ENCODE data around the gene TFRC.
"Not testable (repeated sequence)": the region's sequence is repeated elsewhere in the genome, so short reads cannot be mapped to it uniquely, and the experiment has no call there.

The TFRC gene

DNA sequence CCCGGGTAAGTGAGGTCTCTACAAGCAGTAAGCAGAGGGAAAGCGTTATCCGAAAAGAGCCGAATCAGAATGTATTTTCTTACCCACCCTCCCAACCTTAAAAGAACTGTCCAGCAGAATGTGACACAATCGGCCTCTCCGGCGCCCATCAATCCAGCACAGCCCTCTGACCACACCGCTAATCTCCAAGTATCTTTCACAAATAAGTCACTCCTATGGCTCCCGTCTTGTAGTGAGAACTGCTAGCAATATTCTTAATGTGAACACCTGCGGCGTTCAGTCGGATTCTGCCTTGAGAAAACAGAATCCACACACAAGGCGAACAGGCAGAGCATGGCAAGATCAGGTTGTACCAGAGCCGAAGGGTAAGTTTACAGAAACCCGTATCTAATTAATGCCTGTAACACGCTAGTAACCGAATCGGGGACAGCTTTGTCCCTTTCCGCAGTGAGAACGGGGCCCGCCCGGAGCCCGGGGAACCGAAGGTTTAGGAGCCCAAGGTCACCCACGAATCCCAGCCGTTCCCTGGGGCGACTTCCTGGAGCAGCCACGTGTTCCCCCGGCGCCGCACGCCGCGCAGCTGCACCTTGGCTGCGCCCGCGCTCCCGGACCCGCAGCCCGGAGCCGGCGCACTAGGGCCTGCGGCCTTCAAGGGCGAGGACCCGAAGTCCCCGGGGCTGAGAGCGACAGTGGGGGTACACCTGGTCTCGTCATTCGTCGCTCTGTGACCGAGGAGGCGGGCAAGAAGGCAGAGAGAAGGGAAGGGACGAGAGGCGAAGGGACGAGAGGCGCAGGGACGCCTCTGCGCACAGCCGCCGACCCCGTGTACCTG is 672 bp downstream of the TFRC start:
- DNase-seq: peak; percentile 38 to 39

DNA sequence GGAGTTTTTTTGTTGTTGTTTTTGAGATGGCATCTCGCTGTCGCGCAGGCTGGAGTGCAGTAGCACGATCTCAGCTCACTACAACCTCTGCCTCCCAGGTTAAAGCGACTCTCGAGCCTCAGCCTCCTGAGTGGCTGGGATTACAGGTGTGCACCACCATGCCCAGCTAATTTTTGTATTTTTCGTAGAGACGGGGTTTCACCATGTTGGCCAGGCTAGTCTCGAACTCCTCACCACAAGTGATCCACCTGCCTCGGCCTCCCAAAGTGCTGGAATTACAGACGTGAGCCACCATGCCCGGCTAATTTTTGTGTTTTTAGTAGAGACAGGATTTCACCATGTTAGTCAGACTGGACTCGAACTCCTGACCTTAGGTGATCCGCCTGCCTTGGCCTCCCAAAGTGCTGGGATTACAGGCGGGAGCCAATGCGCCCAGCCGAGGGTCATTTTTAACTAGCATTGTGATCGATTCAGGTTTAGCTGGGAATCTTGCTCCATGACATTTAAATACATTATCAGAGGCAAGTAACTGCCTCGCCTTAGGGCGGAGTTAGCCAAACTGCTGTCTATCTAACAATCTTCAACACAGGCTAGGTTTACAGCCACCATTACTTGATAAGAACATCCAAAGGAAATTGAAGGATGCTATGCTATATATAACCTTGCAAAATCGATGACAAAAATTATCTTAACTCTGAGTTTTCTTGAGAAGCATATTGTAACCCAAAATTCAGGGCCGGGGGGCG is 1.6 kb downstream of the TFRC start:
- not testable (repeated sequence) for DNase-seq

DNA sequence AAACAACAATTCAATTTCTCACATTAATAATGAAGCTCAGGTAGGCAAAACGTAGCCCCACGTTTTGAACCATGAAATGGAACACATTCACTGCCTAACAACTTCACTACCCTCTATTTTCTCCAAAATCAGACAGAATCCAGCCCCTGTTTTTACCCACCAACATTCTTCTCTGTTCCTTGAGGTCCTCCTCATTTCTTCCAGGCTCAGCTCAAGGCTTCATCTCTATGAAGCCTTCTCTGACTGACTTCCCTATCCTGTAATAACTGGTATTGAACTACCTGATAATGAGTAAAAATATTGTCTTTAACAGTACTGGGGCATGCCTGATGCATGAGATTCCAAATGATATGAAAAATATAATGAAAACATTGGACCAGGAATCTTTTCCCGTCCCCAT is 2.2 kb downstream of the TFRC start:
- DNase-seq: no peak

DNA sequence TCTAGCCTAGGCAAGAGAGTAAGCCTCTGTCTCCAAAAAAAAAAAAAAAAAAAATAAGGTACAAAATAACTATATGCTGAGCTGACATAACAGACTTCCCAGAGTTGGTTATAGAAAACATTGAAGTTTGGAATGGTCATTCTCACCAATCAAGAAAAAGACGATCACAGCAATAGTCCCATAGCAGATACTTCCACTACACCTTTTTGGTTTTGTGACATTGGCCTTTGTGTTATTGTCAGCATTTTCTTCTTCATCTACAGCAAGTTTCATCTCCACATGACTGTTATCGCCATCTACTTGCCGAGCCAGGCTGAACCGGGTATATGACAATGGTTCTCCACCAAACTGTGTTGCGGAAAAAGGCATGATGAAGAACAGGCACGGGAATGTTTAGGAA is 6.9 kb downstream of the TFRC start:
- DNase-seq: no peak

DNA sequence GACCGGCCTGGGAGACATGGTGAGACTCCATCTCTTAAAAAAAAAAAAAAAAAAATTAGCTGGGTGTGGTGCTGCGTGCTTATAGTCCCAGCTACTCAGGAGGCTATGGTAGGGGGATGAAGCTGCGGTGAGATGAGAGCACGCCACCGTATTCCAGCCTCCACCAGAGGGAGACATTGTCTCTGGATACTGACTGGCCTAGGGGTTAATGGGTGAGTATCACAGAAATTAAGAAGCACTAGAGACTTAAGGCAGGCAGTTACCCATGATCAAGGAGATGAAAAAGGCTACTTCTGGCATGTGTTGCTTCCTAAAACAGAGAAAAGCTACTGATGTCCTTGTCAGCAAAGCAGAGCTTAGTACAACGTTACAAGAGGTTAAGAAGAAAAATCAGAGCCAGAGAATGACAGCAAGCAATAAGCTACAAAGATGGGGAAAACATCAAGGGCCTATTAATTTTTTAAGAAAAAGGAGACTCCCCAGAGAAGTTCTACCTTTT is 8.6 kb downstream of the TFRC start:
- peak; percentile 69 to 89 for DNase-seq

DNA sequence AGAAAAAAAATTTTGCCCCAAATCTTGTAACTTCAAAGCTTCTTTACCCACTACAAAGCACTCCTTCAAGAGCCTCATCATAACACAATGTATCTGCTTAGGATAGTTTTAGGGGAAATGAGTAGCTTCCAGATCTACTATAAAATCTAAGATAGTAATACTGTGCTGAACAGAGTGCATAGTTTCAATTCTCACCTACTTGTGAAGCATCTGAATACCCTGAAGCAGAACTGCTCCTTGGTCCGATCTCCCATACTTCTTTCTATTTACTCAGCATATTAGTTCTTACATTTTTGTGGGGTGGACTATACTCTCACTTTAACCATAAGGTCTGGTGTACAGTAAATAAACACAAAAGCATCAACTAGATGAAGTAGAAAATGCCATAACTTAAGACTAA is 9.6 kb downstream of the TFRC start:
- DNase-seq: no peak

DNA sequence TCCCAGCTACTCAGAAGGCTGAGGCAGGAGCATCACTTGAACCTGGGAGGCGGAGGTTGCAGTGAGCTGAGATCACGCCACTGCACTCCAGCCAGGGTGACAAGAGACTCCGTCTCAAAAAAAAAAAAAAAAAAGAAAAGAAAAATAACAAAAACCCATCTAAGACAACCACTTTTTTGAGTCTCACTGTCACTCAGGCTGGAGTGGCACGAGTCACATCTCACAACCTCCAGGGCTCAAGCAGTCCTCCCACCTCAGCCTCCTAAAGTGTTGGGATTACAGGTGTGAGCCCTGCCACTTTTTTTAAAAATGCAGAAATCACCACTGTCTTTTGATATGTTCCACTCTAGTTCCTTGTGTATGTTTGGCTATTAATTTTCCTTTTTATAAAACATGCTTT is 13.1 kb downstream of the TFRC start:
- not testable (repeated sequence) for DNase-seq

DNA sequence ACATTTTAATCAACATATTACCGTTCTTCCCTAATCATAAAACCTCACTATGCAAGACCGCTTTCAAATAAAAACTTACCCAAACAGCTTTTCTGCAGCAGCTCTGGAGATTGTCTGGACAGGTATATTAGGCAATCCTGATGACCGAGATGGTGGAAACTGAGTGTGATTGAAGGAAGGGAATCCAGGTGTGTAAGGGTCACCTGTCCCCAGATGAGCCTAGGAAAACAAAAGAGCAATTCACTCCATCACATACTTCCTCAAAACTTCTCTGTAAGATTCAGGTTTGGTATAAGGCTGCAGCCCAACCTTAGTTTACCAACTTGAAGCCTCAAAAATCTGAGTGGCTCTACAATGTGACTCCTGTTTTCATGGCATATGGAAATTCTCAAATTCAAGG is 14.5 kb downstream of the TFRC start:
- DNase-seq: no peak

DNA sequence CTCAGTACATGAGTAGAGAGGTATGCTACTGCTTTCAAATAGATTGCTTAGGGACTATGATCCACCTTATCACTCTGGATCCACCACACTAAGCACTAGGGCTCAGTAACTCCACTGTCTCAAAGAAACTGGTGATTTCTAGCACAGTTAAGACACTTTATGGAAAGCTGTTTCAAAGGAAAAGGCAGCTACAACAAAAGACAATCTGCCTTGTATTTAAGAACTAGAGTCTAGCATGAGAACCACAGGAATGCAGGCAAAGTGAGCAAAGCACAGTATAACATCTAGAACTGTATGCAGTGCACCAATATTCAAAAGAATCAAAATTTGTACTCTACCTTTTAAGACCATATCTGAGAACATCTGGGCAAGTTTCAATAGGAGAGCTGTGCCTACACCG is 17.9 kb downstream of the TFRC start:
- no peak for DNase-seq

DNA sequence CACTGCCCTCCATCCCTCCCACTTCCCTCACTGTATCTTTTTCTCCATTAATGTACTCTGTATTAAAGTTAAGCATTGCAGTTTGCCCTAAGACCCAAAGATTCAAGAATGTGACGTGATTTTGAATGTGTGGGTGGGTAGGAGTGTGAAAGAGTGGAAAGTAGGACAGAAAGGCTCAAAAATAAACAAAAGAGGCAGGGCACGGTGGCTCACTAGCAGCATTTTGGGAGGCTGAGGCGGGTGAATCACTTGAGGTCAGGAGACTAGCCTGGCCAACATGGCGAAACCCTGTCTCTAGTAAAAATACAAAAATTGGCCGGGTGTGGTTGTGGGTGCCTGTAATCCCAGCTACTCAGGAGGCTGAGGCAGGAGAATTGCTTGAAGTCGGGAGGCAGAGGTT is 18.4 kb downstream of the TFRC start:
- no peak for DNase-seq

DNA sequence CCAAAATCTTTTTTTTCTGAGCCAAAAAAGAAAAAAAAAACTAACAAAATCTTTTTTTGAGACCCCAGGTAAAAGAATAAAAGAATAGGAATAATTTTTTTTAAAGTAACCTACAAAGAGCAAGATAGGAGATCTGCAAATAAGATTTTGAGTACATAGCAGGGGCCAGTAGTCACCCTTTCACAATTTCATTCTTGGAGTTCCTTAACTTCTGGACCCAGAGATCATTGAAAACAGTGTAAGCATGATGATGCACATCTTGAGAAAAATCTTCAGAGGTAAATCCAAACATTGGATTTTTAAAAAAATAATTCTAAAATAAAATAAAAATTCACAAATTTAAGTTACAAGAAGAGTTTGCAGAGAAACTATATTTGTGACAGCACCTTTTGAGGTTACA is 18.8 kb downstream of the TFRC start:
- DNase-seq: no peak

DNA sequence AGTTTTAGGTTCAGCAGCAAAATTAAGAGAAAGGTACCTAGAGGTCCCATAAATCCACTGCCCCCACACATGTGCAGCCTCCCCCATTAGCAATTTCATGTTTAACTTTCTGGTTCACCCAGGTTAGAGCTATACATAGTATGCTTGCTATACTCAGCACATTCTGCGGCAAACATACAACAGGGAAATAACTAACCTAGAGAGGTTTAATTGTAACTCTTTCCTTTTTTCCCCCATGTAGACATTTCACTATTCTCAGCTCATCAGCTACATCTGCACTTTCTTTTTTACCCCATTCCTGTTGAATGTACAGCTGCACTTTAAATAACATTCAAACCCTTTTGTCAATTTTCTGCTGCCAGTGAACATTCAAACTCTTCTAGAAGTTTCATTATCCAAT is 21.1 kb downstream of the TFRC start:
- DNase-seq: no peak

DNA sequence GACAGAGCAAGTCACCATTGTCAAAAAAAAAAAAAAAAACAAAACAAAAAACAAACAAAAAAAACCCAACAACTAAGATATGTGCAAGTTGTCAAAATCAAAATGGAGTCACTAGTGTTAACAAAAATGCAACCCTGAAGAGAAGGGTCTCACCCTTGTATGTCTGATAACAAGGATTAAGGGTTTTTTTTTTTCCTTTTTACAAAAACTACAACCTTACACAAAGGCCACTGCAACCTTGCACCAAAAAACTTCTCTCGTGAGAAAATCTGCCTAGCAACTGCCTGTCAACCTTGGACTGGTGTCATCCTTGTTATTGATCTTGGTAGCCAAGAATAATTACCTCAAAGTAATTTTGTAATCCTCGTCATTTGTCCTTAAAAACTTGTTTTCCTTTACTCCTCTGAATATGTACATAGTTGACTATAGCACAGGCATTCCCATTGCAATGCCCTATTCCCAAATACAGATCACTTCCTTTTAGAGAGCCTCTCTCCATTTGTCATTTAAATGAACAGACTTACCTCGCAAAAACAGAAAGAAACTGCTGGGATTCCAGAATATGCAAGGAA is 24.0 kb downstream of the TFRC start:
- DNase-seq: no peak

DNA sequence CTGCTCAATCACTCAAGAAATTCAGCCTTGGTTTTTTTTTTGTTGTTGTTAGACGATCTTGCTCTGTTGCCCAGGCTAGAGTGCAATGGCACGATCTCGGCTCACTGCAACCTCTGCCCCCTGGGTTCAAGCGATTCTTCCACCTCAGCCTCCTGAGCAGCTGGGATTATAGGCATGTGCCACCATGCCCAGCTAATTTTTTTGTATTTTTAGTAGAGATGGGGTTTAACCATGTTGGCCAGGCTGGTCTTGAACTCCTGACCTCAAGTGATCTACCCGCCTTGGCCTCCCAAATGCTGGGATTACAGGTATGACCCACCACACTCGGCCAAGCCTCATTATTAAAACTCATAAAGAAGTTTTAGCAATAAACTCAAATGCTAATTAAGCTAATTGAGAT is 25.5 kb downstream of the TFRC start:
- not testable (repeated sequence) for DNase-seq

DNA sequence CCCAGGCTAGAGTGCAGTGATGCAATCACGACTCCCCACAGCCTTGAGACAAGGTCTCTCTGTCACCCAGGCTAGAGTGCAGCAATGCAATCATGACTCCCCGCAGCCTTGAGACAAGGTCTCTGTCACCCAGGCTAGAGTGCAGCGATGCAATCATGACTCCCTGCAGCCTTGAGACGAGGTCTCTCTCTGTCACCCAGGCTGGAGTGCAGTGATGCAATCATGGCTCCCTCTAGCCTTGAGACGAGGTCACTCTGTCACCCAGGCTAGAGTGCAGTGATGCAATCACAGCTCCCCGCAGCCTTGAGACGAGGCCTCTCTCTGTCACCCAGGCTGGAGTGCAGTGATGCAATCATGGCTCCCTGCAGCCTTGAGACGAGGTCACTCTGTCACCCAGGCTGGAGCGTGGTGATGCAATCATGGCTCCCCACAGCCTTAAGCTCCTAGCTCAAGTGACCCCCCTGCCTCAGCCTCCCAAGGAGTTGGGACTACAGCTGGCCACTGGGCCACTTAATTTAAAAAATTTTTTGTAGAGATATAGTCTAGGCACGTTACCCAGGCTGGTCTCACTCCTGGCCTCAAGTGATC is 26.1 kb downstream of the TFRC start:
- no peak for DNase-seq

DNA sequence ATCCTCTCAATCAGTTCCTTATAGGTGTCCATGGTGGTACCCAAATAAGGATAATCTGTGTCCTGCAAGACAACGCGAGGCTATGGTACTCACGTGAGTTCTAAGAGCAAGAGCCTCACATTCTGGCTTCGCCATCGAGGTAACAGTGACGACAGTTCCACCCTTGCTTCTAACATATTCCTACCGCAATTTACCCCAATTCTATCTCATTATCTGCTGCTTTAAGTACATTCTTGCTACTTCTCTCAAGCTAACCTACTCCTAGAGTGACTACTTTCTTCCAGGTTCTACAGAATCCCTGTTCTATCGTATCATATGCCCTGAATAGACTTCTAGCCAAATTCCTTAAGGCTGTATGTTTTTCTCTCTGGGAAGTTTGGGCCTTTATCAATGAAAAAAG is 26.6 kb downstream of the TFRC start:
- DNase-seq: no peak

DNA sequence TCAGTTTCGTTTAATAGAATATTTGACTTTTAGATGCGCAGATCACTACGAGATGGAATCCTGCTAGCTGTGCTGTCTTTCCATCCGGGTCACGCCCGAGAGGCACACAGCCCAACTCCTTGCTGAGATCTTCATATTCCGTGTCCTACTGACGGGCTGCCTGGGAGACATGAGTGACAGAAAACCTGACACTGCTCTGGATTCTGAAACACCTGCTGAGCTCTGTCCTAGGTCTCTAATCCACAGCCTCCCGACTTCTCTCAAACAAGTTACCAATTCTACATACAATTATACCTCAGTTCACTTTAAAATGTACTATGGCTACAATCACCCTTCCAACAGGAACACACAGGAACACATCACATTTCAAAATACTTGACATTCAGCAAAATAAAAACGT is 27.2 kb downstream of the TFRC start:
- no peak for DNase-seq

DNA sequence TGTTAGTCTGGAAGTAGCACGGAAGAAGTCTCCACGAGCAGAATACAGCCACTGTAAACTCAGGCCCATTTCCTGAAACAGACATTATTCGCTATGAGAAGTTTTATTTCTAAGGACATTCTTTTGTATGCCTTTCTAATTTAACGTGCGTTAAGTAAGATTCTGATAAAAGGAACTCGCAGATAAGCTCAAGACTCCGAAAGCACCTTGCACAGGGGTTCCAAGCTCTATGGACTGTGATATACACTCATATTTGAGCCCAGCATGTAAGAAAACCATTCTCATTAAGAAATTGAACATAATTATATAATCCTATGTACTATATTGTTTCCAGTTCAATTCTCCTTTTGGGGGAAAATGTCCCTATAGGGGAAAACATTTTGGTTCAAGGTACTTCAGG is 28.4 kb downstream of the TFRC start:
- no peak for DNase-seq

DNA sequence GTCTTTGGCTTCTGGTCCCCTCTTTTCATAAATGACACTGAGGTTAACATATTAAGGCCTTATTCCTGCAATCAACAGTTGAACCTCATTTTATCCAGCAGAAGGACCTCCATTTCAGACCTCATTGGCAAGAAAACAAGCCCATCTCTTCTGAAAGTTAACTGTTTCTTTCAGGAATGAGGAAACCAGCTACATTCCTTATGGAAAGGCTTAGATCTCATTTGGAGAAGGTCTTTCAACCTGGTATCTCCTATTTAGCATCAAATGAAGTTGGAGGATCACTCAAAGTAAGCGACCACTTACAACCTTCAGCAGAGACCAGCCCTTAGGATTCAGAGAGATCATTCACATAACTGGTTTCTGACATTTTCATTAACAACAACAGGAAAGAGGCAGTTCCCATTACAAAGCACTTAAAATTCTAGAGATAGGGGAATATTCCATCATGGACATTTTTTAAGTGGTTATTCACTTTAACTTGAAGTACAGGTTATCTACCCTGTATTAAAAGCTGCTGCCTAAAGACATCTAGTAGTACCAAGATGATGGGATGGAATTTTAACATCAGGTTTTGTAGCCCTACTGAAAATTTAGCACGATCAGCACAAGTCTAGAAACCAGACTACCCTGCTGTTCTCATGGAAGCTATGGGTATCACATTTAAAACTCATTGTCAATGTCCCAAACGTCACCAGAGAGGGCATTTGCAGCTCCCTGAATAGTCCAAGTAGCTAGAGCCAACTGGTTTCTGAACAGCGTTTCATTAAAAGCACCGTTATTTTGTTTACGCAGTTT is 30.4 kb downstream of the TFRC start:
- no peak for DNase-seq

DNA sequence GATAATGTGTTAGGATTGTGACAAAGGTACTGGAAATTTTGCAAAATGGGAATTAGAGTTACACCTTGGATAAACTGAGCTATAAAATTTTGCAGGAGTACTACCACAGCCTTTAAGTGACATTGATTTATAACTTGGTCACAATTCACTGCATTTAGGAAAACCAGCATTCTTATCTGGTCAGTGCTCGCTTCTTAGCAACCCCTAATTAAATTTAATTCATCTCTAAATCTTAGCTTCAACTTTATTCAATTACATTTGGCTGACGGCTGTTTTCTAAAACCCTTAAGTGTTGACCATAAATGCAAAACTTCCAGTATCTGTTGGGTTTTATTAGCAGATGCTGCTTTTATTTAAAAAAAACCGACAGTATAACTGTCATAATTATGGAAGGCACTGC is 31.3 kb downstream of the TFRC start:
- no peak for DNase-seq

DNA sequence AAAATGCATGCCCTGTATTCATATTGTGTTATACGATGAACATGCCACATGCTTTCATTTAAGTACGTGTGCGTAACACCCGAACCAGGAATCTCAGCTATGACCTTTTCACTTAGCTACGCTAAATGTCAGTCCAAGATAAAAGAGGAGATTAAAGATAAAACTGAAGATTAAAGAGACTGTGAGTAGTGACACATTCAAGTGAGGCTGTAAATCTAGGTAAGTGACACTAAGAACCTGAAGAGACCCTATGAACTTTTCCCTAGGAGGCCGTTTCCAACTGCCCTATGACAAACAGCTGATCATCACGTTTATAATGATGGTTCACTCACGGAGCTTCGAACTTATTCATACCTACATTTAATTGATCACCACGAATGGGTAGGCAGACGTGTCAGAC is 32.2 kb downstream of the TFRC start:
- DNase-seq: no peak

DNA sequence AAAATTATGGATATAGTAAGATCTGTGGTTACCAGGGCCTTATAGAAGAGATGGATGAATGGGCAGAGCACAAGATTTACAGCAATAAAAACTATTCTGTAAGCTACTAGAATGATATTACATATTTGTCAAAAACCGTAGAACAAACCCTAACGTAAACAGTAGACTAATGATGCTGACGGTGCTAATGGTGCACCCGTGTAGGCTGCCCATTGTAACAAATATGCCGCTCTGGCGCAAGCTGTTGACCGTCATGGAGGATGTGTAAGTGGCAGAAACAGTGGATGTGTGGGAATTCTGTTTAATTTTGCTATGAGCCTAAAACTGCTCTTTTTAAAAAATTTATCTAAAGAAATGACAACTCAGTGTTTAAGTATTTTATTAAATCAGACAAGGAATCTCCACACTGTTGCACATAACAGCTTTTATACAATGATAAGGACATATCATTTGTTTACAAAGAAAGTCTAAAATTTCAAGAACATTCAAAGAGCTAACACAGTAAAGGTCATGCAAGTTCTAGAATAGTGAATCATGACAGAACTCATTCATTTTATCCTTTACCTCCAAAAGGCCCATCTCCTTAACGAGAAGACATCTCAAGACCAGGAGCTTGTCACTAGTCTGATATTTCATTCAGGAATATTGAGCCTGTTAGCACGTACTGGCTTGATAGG is 32.8 kb downstream of the TFRC start:
- no peak for DNase-seq
